NCI-H2171 (cell line): Measurements from ENCODE around the gene SPRR2B.
A peak's percentile ranks its signal among the peaks of the same experiment; 100 is the strongest.
"Not testable (repeated sequence)": the region's sequence is repeated elsewhere in the genome, so short reads cannot be mapped to it uniquely, and the experiment has no call there.

Experiments
- DNase-seq: peaks from one replicate; lab custom pipeline; 2025; lab: John Stamatoyannopoulos, UW

The SPRR2B gene

DNA sequence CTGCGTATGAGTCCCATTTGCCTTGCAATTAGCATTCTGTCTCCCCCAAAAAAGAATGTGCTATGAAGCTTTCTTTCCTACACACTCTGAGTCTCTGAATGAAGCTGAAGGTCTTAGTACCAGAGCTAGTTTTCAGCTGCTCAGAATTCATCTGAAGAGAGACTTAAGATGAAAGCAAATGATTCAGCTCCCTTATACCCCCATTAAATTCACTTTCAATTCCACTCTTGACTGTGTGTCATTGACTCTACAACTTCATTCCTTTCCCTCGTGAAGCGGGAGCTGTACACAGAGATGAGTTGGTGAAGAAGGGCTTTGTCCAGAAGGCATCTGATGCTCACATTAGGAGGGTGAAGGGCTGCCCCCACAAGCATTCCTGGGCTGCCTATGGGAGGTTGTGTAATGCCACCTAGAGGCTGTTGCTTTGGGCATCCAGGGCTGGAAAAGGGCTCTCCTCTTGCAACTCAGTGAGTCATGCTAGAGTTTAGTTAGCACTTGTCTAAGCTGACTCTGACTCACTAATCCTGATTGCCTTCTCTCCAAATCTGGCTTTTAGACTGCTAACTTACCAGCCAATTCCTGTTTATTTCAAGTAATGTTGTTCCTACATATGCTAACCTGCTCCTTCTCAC is 38.6 kb downstream of the SPRR2B start:
- DNase-seq: no peak

DNA sequence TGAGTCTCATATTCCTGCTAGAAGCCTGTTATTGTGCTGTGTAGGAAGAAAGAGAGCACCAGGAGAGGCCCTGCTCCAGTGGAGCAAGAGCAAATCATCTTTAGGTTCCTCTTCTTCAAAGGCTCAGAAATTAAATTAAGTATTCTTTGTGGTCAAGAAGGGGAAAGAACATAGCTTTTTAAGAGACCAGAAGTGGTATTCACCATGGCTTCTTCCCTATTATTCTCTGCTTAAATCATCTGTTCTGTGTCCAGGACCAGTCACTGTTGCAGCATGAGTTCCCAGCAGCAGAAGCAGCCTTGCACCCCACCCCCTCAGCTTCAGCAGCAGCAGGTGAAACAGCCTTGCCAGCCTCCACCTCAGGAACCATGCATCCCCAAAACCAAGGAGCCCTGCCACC is 39.3 kb downstream of the SPRR2B start:
- DNase-seq: no peak

DNA sequence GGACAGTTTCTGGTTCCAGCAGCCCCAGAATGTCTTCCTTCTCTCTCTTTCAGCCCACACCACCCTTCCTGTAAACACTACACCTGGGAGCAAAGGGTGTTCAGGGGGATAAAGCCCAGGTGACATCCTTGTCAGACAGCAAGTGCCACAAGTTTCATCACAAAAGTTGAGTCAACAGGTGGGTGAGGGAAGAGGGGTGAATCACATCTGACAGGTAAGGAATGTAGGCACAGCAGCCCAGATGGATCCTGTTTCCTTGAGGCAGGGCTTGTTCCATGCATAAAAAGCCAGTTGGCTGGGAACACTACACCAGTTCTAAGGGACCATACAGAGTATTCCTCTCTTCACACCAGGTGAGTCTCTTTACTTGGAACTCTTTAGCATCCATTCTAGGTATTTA is 40.5 kb downstream of the SPRR2B start, which contains the start of gene SPRR1B:
SPRR1B (plus strand) TSS at position 309 of the 400 bp plus-strand sequence. CDS start 1,143 bp downstream, outside the sequence.
- DNase-seq: no peak

DNA sequence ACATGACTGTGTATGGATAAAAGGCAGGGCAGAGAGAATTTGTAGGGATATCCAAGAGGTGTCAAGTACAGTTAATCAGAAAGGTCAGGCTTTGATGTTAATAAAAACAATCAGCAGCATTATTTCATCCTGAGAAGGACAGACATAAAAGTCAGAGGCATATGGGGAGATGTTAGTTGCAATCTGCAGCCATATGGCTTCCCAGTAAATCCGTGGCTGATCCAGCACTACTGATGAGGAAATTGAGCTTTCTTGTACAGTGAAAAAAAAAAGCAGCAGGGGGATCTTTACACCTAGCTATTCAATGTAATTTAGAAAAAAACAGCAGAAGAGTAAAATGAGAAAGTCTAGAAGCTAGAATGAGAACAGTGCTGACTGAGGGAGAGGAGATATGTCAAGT is 42.6 kb downstream of the SPRR2B start:
- peak; percentile 1 for DNase-seq

DNA sequence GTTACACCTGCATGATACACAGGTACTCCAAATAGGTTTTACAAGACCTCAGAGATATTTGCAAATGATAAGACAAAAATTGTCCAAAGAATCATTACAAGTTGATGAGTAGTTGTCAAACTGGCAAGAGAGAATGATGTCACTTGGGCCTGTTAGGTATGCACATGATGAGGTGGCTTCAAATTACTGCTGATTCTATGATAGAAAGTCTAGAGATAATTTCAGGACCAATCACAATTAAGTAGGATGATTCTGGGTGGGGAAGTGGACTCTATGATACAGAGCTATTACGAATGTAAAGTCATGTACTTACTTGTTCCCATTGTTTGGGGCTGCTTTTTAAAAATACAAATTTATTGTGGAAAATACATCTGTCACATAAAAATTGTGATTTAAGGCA is 45.6 kb downstream of the SPRR2B start:
- DNase-seq: no peak

DNA sequence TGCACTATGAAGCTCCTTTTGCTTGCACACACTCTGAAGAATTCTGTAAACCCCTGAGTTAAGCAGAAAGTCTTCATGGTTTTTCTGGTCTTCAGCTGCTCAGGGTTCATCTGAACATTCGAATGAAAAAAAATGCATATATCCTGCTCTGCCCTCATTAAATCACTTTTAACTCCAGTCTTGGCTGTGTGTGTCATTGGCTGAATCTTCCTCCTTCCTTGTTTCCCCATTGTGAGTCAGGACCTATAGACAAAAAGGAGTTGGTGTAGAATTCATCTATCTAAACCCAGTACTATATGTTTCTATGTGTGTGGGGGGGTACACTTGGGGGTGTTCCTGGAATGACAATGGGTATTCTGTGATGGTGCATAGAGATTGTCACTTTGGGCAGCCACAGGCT is 47.0 kb downstream of the SPRR2B start:
- no peak for DNase-seq

DNA sequence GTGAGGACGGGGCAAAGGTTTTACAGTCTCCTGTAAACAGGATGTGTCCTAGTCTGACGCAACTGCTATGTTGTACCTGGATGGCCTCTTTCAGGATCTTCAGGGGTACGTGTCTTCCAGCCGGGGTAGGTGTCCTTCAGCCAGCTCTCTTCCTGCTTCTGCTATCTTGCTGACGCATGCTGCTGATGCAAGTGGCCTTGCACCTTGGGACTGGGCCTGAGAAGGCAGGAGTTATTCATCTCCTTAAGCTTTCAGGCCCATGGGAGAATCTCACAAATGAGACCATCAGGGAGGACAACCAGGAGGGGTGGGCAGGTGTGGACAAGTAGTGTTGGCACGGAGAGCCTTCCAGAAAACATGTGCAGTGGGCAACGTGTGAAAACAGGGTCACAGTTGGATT is 48.3 kb downstream of the SPRR2B start:
- no peak for DNase-seq

DNA sequence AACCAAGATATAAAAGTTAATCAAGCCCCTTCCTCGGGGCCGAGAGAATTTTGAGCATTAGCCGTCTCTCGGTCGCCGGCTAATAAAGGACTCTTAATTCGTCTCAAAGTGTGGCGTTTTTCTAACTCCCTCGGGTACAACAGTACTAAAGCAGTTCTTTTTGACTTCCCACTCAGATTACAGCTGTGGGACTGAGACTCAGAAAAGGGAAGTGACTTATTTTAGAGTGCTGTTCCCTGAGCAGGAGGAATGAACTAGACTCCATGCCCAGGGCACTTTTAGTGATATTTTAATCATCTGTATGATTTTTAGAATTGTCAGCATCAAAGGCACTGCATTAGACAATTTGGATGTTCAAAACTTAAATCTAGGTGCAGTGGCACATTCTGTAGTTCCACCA is 49.1 kb downstream of the SPRR2B start:
- DNase-seq: not testable (repeated sequence)

DNA sequence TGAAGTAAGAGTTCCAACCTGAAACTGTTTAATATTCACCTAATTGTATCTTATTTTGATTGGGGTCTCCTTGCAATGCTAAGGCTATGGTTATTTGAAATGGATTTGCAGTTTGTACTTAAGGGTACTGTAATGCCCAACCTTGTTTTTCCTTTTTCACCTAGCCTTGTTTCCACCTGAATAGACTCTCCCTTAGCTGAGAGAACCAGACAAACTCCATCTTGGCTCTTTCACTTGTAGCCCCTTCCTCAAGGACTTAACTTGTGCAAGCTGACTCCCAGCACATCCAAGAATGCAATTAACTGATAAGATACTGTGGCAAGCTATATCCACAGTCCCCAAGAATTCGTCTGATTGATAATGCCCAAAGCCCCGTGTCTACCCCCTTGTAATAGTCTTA is 49.6 kb downstream of the SPRR2B start:
- not testable (repeated sequence) for DNase-seq
